HG03575 (cell line): ENCODE data around the gene SHROOM2.
"Not testable (repeated sequence)": the region's sequence is repeated elsewhere in the genome, so short reads cannot be mapped to it uniquely, and the experiment has no call there.

Experiments
- ATAC-seq: cut with Tn5 transposase; IDR thresholded peaks from one replicate; pipeline ENCODE4 v1.9.1; 2021; ENCODE audit not compliant: unreplicated experiment, insufficient number of reproducible peaks, low FRiP score; ENCODE audit errors: extremely low read depth

SHROOM2 gene

DNA sequence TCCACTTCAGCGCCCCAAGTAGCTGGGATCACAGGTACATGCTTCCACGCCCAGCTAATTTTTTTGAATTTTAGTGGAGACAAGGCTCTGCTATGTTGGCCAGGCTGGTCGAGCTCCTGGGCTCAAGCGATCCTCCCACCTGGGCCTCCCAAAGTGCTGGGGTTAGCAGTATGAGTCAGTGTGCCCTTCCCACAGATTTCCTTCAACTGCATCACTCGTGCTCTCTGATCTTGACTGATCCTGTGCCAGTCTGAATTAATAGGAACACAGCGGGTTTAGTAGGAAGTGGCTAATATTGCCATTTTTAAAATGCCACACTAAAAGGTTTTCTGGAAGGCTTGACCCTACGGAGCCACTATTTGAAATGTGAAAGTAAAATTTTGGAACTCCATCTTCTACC, 4.3 kb upstream of the SHROOM2 start:
- no peak for ATAC-seq

DNA sequence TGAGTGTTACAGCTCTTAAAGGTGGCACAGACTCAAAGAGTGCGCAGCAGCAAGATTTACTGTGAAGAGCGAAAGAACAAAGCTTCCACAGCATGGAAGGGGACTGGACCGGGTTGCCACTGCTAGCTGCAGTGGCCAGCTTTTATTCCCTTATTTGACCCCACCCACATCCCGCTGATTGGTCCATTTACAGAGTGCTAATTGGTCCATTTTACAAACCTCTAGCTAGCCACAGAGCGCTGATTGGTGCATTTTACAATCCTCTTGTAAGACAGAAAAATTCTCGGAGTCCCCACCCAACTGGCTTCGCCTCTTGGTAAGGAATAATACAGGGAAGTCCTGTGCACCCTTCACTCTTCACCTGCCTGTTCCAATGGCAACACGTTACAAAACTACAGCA, 1.9 kb upstream of the SHROOM2 start:
- no peak for ATAC-seq

DNA sequence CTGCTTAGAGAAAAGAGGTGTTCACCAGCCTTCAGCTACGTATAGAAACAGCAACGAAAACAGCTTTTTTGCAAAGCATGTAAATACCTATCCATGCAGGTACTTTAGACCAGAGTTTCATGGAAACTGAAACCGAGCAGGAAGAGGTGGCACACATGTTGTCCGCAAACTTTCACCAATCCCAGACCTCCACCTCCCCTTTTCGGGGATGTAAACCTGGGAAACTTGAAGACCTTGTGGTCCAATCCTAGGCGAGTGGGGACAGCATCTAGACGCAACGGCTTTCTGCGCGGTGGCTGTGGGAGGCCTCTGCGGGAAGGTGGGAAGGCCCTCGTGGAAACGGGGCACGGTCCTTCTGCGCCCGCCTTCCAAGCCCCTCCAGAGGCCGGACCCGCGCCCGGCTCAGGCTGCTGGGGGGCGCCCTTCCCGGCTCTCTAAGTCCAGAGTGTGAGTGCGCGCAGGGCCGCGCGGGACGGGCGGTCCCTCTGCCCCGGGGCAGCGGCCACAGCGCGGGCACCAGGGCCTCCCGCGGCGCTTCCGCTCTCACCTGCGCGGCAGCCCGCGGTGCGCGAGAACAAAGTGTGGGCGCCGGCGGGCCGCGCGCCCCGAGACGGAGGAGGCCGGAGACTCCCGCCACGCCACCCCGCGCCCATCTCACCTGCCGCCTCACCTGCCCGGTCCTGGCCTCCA, 830 bp upstream of the SHROOM2 start:
- no peak for ATAC-seq

DNA sequence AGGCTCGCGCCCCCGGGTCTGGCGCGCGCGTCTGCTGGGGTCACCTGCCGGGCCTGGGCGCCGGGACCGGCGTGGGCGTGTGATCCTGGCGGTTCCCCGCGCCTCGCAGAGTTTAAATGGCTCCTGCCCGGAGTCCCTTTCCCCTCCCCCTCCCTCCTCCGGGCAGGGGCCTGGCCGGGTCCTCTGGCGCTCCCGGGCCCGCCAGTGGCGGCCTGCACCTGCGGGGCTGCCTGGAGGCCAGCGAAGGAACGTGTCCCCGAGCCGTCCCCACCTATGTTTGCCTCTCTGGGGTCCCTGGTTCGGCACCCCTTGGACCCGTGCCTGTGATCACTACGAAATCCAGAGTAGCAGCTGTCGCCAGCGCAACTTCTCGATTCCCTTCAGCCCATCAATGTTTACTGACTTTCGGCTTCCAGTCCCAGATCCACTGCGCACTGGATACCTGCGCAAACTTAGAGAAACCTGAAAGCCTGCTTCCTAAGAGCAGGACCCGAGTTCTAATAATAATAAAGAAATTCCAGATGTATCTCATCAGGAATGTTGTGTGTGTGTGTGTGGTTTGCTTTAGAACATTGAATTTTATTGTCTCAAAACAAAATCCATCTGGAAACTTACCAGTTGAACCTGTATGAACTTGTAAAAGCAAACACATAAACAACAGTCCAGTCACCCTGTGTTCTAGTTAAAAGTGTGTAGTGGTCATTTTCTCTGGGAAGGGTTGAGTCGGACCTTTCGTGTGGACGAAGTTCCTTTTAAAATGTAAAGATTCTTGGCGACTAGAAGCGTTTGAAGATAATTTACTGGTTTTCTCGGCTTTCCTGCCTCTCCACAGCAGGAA, 788 bp downstream of the SHROOM2 start:
- ATAC-seq, result no peak

DNA sequence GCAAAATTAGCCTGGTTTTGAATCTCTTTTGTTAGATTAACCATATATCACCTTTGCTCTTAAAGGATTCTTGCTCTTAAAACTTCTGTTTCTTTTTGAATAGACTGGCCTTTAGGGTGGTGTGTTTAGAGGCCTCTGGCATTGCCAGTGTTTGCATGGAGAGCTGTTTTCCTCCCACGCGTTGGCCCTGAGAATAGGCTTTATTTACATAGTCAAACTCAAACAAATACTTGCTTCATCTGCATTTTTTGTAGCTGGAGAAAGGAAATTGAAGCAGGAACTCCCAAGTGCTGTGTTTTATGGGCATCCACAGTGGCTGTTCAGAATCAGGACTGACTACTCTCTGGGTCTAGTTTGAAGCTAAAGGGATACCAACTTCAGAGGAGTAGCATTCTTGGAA, 2.7 kb downstream of the SHROOM2 start:
- no peak for ATAC-seq

DNA sequence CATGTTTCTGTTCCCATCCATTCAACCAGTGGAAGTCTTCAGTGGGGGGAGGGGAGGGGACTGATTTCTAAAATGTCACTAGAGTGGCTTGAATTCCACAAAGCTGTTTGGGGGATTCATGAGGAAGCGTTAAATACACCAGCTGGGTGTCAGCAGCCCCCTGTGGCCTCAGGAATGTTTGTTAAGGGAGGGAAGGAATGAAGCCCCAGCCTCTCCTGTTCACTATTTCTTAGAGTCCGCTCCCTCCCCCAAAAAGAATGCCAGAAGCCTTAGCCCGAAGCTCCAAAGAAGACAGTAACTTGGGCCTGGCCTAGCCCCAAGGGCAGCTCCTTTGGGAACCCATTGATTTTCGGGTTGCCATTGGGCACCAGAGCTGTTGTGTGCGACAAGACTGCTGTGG, 3.3 kb downstream of the SHROOM2 start:
- no peak for ATAC-seq

DNA sequence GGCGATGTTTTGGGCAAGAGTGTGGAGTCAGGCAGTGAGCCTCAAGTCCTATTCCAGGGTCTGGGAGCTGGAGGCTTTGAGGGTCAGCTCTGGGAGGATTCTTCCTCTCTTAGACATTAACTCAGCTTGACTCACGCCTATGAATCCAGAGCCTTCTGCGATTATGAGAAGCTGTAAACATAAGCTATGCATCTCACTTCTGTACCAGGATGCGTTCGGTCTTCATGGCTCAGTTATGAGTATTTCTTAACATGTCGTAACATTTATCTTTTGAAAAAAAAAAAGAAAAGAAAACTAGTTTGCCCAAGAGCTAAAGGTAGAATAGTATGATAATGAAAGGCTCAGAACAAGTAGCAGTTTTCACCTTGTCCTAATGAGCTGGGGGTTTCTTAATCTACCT, 4.6 kb downstream of the SHROOM2 start:
- no peak for ATAC-seq

DNA sequence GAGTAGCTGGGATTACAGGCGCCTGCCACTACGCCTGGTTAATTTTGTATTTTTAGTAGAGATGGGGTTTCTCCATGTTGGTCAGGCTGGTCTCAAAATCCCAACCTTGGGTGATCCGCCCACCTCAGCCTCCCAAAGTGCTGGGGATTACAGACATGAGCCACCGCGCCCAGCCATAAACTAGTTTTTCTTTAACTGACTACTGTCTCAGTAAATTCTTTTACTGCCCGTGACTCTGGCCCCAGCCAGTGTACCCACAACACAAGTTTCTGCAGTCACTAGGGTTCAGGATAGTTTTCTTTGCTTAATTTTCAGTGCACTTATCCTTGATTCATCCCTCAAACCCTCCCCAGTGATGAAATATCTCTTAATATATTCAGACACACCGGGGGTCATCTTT, 8.3 kb downstream of the SHROOM2 start:
- ATAC-seq, result no peak

DNA sequence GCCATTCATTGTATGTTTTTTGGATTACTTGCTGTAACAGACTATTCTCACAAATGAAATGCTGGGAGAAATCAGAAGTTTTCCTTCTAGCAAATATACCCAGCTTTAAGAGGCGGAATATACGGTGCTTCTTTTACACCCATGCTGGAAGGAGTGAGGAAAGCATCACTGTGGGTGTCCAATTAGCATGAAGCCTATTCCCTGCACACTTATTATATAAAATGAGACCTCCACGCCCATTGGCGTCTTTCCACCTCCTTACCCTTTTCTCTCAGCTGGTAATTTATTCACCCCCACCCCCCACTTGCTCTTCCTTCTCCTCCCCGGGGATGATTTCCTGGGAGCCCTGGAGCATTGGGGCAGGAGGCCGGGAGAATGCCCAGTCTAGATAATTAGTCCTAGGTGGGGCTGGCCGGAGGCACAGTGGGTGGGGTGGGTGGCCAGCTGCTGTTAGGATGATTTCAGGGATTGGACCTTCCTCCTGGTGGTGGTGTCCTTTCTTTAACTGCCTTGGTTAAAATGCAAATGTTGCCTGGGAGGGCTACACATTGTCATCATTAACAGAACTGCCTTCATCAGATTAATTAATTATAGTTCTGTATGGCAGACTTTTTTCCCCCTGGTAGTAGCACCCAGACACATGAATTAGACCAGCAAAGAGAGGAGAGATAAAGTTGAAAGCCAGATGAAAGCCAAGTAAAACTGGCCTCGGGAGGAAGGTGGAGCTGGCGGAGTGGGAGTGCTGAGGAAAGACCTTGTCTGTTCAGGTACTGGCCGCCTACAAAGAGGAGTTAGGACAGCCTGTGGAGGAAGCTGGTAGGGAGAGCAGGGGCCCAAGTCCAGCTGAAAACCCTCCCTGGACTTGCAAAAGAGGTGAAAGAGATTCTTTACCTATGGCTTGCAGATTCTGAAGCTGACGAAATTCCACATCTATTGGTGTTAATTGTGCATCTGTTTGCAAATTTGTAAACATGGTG, 11.4 kb downstream of the SHROOM2 start:
- no peak for ATAC-seq

DNA sequence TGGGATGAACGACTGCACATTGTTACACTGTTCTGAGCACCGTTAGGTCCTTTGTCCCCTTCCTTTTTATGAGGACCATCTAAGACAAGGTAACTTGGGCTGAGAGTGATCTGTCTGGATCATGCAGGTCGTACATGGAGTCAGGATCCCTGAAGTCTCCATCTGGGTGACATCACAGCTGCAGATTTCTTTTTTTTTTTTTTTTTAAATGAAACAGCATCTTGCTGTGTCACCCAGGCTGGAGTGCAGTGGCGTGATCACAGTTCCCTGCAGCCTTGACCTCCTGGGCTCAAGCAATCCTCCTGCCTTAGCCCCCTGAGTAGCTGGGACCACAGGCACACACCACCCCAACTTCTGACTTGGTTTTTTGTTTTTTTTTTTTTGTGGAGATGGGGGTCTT, 16.5 kb downstream of the SHROOM2 start:
- no peak for ATAC-seq

DNA sequence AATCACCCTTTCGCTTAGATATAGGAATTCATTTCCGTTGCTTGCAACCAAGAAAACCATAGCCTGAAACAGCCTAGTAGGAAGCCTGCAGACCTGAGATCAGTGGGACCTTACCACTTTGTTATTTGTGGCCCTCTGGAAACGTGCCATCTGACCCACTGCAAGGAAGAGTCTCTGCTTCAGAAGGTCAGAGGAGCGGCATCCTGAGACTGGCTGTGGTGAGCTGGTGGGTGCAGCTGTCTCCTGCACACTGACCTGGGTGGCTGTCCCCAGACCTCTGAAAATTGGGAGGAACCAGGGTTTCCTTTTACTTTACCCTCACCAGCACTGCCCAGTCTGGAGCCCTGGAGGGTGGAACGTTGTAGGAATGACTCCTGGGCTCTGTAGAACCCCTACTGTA, 18.2 kb downstream of the SHROOM2 start:
- ATAC-seq, result no peak

DNA sequence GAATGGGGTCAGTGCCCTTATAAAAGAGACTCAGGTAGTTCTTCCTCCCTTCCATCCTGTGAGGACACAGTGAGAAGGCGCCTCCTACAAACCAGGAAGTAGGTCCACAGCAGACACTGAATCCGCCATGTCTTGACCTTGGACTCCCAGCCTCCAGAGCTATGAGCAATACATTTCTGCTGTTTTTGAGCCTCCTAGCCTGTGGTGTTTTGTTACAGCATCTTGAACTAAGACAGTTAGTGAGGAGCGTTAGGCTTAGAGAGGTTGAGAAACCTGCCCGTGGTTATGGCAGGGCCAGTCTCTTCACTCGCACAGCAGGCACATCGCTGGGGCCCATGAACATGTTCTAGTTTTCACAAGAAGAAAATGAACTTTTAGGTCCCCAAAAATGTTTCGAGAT, 19.7 kb downstream of the SHROOM2 start:
- ATAC-seq, result no peak

DNA sequence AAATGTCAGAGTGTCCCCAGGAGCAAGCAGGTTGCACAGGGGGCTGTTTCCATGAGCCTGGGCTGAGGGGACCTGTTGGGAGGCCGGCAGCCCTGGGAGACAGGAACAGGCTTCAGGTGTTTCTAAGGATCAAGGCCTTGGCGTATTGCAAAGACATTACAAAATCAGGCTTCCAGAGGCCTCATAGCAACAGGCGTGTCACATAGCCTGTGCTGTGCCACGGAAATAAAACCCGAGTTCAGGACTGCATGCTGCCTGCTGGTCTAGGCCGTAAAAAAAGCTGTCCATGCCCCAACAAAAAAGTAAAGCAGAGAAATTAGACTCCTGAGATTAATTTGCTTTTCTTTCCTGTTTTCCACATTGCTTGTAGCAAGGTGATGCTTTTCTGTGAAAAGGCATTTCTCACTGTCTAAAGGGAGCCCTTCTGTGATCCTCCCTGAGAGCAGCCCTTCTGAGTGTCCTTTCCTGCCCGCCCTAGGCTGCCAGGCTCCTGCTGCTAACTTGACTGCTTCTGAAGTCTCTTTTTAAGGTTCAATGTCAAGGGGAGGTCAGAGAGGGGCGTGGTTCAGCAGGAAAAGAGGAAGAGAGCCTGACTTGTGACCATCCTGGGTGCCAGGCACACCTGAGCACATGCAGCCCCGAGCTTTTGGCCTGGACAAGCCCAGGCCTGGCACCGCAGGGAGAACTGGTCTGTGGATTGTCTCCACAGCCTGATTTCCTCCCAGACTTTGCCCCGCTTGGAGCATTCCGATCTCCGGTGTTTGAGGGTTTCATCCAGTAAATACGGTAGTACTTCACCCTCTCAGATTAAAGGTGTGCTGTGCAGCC, 21.3 kb downstream of the SHROOM2 start:
- no peak for ATAC-seq

DNA sequence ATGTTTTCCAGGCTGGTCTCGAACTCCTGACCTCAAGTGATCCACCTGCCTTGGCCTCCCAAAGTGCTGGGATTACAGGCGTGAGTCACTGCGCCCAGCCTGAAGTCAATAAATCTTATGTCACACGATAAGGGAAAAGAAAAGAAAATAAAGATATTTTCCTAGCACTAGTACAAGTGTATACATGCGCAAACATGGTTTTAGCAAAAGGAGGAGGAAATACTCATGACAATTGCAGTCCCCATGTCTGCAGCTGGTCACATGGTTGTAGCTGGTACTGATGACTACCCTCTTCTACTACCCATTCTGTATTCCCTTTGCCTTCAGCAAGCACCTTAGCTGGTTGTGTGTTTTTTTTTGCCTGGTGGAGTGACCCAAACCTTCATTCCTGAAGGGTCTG, 23.6 kb downstream of the SHROOM2 start:
- not testable (repeated sequence) for ATAC-seq

DNA sequence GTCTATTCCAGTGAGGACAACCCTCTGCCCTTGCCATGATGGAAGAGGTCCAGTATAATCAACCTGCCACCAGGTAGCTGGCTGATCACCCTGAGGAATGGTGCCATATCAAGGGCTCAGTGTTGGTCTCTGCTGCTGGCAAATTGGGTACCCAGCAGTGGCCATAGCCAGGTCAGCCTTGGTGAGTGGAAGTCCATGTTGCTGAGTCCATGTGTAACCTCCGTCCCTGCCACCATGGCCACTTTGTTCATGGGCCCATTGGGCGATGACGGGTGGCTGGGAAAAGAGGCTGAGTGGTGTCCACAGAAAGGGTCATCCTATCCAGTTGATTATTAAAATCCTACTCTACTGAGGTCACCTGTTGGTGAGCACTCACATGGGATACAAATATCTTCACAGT, 24.9 kb downstream of the SHROOM2 start:
- ATAC-seq, result not testable (repeated sequence)

DNA sequence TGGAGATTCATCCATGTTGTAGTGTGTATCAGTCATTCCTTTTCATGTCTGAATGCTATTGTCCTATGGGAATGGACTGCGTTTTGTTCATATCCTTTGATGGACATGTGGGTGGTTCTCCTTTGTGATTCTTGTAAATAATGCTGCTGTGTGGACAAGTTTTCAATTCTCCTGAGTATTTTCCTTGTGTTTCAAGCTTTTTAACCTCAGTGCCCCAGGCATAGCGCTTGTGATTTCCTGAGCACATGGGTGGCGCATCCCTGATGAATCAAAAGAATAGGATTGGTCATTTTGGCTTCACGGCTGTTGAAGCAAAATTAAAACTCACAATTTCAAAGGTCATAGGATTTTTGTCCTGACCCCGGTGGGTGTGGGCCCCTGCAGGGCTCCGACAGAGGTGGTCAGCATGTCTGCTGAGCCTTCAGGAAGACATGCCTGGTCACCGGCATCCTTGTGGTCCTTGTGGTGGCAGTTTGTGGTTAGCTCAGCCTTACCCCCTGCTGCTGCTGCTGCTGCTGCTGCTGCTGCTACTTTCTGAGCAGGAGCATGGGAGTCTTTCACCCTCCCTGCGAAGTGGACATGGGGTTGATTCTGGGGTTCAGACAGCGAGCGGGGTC, 30.0 kb downstream of the SHROOM2 start:
- ATAC-seq, result no peak

DNA sequence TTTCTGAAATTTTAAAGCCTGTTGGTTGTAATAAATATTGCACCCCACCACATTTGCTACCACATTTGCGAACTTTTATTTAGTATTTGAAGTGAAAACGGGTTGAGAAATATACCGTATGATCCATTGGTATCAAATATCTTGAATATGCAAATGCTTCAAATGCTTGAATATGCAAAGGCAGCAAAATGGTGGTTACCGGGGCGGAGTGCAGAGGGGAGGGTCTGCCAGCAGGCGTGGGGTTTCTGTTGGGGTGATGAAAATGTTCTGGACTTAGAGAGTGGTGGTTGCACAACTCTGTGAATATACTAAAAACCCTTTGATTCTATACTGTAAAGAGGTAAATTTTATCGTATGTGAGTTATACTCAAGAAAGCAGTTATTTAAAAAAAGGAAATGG, 35.3 kb downstream of the SHROOM2 start:
- ATAC-seq, result no peak

DNA sequence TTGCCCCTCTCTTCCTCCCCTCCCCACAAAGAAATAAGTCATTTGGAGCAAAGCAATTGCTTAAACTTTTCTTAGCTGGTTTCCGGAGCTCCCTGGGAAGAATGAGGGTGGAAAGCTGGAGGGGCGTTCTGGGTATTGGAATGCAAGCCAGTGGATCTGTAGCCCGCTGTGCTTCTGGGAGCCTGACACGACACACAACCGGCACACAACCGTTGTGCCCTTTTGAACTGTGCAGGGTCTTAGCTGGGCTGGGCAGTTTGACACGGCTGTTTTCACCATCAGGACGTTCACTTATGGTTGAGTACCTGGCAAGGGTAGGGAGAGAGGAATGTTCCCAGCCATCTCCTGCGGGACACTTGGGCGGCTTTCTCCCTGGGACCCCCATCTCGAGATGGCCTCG, 38.3 kb downstream of the SHROOM2 start:
- ATAC-seq, result no peak
